CD14-positive monocyte (primary cell): ENCODE data around the gene TICAM1. TPM values are rescaled to one million over a fixed set of nuclear protein-coding genes. Genes with fewer than 3 reads are reported as not detected.
"Not testable (repeated sequence)": the region's sequence is repeated elsewhere in the genome, so short reads cannot be mapped to it uniquely, and the experiment has no call there.

Experiments used
- DNase-seq, 3 donors: peaks; one replicate each; pipeline ENCODE4 v3.0.0-alpha.2; 2011 to 2022
- H2AFZ ChIP-seq: 2 replicates; pipeline ENCODE4 v1.6.0; 2012; ENCODE audit warnings: mild to moderate bottlenecking, low read depth, low read length, inconsistent platforms; ENCODE audit not compliant: insufficient read depth, poor library complexity, severe bottlenecking
- H3K27ac ChIP-seq, 2 donors: 1 replicate in 1 of 2; 2 replicates in 1 of 2; pipeline ENCODE4 v1.5.1; 2012 to 2013; ENCODE audit warnings: low read length in 2 of 2, control low read depth in 1 of 2, inconsistent platforms in 1 of 2, low read depth in 1 of 2, mild to moderate bottlenecking in 1 of 2
- H3K27me3 ChIP-seq, 2 donors: one replicate each; pipeline versions ENCODE4 v1.6.0 to v1.6.1; 2011 to 2013; ENCODE audit warnings: low read length in 2 of 2; ENCODE audit not compliant: control insufficient read depth in 2 of 2, insufficient read depth in 2 of 2
- H3K36me3 ChIP-seq, 2 donors: replicated peaks in 1 of 2; 1 replicate in 1 of 2; 2 replicates in 1 of 2; pipeline versions ENCODE4 v1.5.1 to v1.6.1; 2012 to 2013; ENCODE audit warnings: low read length in 2 of 2, control low read depth in 1 of 2, inconsistent platforms in 1 of 2, mild to moderate bottlenecking in 1 of 2; ENCODE audit not compliant: insufficient read depth in 2 of 2, control insufficient read depth in 1 of 2
- H3K4me1 ChIP-seq, 2 donors: 1 replicate in 1 of 2; 2 replicates in 1 of 2; pipeline versions ENCODE4 v1.5.1 to v1.6.1; 2012 to 2013; ENCODE audit warnings: low read length in 2 of 2, control low read depth in 1 of 2, inconsistent platforms in 1 of 2, mild to moderate bottlenecking in 1 of 2, moderate library complexity in 1 of 2; ENCODE audit not compliant: insufficient read depth in 2 of 2, control insufficient read depth in 1 of 2
- H3K4me2 ChIP-seq: replicated peaks from 2 replicates; pipeline ENCODE3; 2012; ENCODE audit warnings: low read length, moderate library complexity, mild to moderate bottlenecking; ENCODE audit not compliant: poor library complexity, severe bottlenecking; ENCODE audit errors: extremely low read depth
- H3K4me3 ChIP-seq, 3 experiments: fragments of 200-600 bp in 1 of 3; sonication (generic) in 1 of 3; replicated peaks in 1 of 3; 1 replicate in 2 of 3; 2 replicates in 1 of 3; pipeline ENCODE4 v1.5.1; 2011 to 2013; ENCODE audit warnings: low read length in 3 of 3, mild to moderate bottlenecking in 3 of 3, control low read depth in 2 of 3, low read depth in 2 of 3, inconsistent platforms in 1 of 3, moderate library complexity in 1 of 3
- H3K79me2 ChIP-seq: 2 replicates; pipeline ENCODE4 v1.6.0; 2012; ENCODE audit warnings: mild to moderate bottlenecking, control low read depth, inconsistent platforms, low read length, moderate library complexity; ENCODE audit not compliant: insufficient read depth
- H3K9ac ChIP-seq: 2 replicates; pipeline ENCODE4 v1.6.0; 2017; ENCODE audit warnings: low read length, mild to moderate bottlenecking; ENCODE audit not compliant: insufficient read depth, poor library complexity, severe bottlenecking
- H3K9me3 ChIP-seq, 2 donors: replicated peaks in 1 of 2; 1 replicate in 1 of 2; 2 replicates in 1 of 2; pipeline versions ENCODE4 v1.5.1 to v1.6.1; 2012 to 2013; ENCODE audit warnings: low read length in 2 of 2, control low read depth in 1 of 2; ENCODE audit not compliant: control insufficient read depth in 1 of 2, insufficient read depth in 1 of 2
- H4K20me1 ChIP-seq: 2 replicates; pipeline ENCODE4 v1.6.0; 2012; ENCODE audit warnings: mild to moderate bottlenecking, low read length, control low read depth, moderate library complexity; ENCODE audit not compliant: insufficient read depth
- H3K27ac Mint-ChIP-seq, 7 donors: one replicate each; pipeline ENCODE4 v1.8.0; 2020; ENCODE audit warnings: mild to moderate bottlenecking in 7 of 7, mixed read lengths in 7 of 7, moderate library complexity in 6 of 7, inconsistent platforms in 2 of 7
- H3K27me3 Mint-ChIP-seq, 3 donors: one replicate each; pipeline ENCODE4 v1.8.0; 2021 to 2022; ENCODE audit warnings: low read depth in 3 of 3, mild to moderate bottlenecking in 3 of 3, mixed read lengths in 3 of 3, moderate library complexity in 3 of 3, inconsistent platforms in 1 of 3
- H3K36me3 Mint-ChIP-seq, 2 donors: one replicate each; pipeline ENCODE4 v1.8.0; 2020; ENCODE audit warnings: mixed read lengths in 2 of 2, inconsistent platforms in 1 of 2, mild to moderate bottlenecking in 1 of 2
- H3K4me1 Mint-ChIP-seq: one replicate; pipeline ENCODE4 v1.8.0; 2020; ENCODE audit warnings: mild to moderate bottlenecking, mixed read lengths
- H3K4me3 Mint-ChIP-seq, 2 donors: one replicate each; pipeline ENCODE4 v1.8.0; 2020; ENCODE audit warnings: mild to moderate bottlenecking in 2 of 2, mixed read lengths in 2 of 2, moderate library complexity in 1 of 2
- H3K9me3 Mint-ChIP-seq, 7 donors: one replicate each; pipeline ENCODE4 v1.8.0; 2020 to 2022; ENCODE audit warnings: mixed read lengths in 7 of 7, mild to moderate bottlenecking in 6 of 7, moderate library complexity in 6 of 7, inconsistent platforms in 2 of 7
- WGBS: methylation state at CpG from one replicate; pipeline ENCODE4 v1.1.5; 2013; ENCODE audit warnings: missing lambda C conversion rate; ENCODE audit not compliant: insufficient coverage; 5-methylcytosine and 5-hydroxymethylcytosine counted together
- intact Hi-C, 2 donors: fragments of 100-400 bp; cut with micrococcal nuclease; formaldehyde crosslinking; loops; one replicate each; pipeline versions ENCODE4 v1.15.0 to v1.15.1; 2023
- polyA plus RNA-seq, 3 donors: library from polyadenylated mRNA; depleted of rRNA in 1 of 3; unstranded in 2 of 3; stranded (reverse) in 1 of 3; fragments of 300-500 nt in 2 of 3; fragments of >200 nt in 1 of 3; fragmentation: Illumina TruSeq in 2 of 3; gene quantifications; 1 replicate in 2 of 3; 2 replicates in 1 of 3; pipeline ENCODE4 v1.2.3, GENCODE V29; 2012 to 2021
- TF ChIP-seq, protein P1 (sequence below): fragments of 200-600 bp; IDR thresholded peaks from one replicate; pipeline ENCODE4 v1.8.0; 2022; ENCODE audit warnings: antibody characterized with exemption, mild to moderate bottlenecking

Gene TICAM1
- polyA plus RNA-seq, 3 donors, result 5.9 to 10.7 (median 9.2) TPM

GRCh38 chr19:4781801-4782200 is 49.7 kb downstream of the TICAM1 start:
- no peaks in the 10 kb centered on the region for H3K79me2 ChIP-seq
- H3K9me3 Mint-ChIP-seq, result peaks cover 3 to 16% (median 10%) of the 10 kb centered on the region in 7 donors
- peaks cover 42 to 59% (median 44%) of the 10 kb centered on the region in 3 donors for H3K27me3 Mint-ChIP-seq
- peaks cover 2 to 25% of the 10 kb centered on the region in 2 donors for H3K27me3 ChIP-seq
- peaks cover 1% of the 10 kb centered on the region for H3K4me1 Mint-ChIP-seq
- no peak overlapping the region for H3K4me3 ChIP-seq
- H4K20me1 ChIP-seq, result no peaks in the 10 kb centered on the region
- no peak overlapping the region for H3K4me2 ChIP-seq
- H2AFZ ChIP-seq, result no peak overlapping the region
- H3K9me3 ChIP-seq, result peaks cover 5 to 9% of the 10 kb centered on the region in 2 donors
- H3K27ac Mint-ChIP-seq, result no peak overlapping the region
- DNase-seq, result no peak
- H3K4me3 Mint-ChIP-seq, result no peak overlapping the region
- H3K4me1 ChIP-seq, result no peaks in the 10 kb centered on the region
- H3K36me3 ChIP-seq, result no peaks in the 10 kb centered on the region
- TF ChIP-seq, protein P1, sequence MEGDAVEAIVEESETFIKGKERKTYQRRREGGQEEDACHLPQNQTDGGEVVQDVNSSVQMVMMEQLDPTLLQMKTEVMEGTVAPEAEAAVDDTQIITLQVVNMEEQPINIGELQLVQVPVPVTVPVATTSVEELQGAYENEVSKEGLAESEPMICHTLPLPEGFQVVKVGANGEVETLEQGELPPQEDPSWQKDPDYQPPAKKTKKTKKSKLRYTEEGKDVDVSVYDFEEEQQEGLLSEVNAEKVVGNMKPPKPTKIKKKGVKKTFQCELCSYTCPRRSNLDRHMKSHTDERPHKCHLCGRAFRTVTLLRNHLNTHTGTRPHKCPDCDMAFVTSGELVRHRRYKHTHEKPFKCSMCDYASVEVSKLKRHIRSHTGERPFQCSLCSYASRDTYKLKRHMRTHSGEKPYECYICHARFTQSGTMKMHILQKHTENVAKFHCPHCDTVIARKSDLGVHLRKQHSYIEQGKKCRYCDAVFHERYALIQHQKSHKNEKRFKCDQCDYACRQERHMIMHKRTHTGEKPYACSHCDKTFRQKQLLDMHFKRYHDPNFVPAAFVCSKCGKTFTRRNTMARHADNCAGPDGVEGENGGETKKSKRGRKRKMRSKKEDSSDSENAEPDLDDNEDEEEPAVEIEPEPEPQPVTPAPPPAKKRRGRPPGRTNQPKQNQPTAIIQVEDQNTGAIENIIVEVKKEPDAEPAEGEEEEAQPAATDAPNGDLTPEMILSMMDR, result no peak
- H3K36me3 Mint-ChIP-seq, result no peaks in the 10 kb centered on the region
- no CpG with 5 or more reads among the region's 3 CpGs for WGBS
- no peak overlapping the region for H3K9ac ChIP-seq
- intact Hi-C loops, result no loop called here
- H3K27ac ChIP-seq, result no peak overlapping the region

GRCh38 chr19:4780860-4781259 is 50.7 kb downstream of the TICAM1 start:
- peaks cover 3 to 16% (median 10%) of the 10 kb centered on the region in 7 donors for H3K9me3 Mint-ChIP-seq
- Histone ChIP-seq H3K9me3 (peaks cover 5 to 9% of the 10 kb centered on the region in 2 donors), H3K27ac (no peak overlapping the region), H3K9ac (no peak overlapping the region), H3K79me2 (no peaks in the 10 kb centered on the region), H3K27me3 (peaks cover 2 to 23% of the 10 kb centered on the region in 2 donors), H3K4me1 (no peaks in the 10 kb centered on the region), H4K20me1 (no peaks in the 10 kb centered on the region), H3K4me2 (no peak overlapping the region), H2AFZ (no peak overlapping the region), H3K36me3 (no peaks in the 10 kb centered on the region), H3K4me3 (no peak overlapping the region)
- H3K4me3 Mint-ChIP-seq, result no peak overlapping the region
- no peaks in the 10 kb centered on the region for H3K36me3 Mint-ChIP-seq
- peaks cover 34 to 52% (median 40%) of the 10 kb centered on the region in 3 donors for H3K27me3 Mint-ChIP-seq
- H3K4me1 Mint-ChIP-seq, result peaks cover 1% of the 10 kb centered on the region
- 92% methylated on average over 3 of the region's 6 CpGs for WGBS
- intact Hi-C loops, result no loop called here
- no peak for DNase-seq
- no peak overlapping the region for H3K27ac Mint-ChIP-seq
- TF ChIP-seq, protein P1, result no peak

DNA sequence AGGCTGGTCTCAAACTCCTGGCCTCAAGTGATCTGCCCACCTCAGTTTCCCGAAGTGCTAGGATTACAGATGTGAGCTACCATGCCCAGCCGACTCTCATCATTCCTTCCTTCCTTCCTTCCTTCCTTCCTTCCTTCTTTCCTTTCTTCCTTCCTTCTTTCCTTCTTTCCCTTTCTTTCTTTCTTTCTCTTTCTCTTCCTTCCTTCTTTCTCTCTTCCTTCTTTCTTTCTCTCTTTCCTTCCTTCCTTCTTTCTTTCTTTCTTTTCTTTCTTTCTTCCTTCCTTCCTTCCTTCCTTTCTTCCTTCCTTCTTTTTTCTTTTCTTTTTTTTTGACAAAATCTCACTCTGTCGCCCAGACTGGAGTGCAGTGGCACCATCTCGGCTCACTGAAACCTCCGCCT is 53.4 kb downstream of the TICAM1 start:
- H3K36me3 Mint-ChIP-seq, H3K27me3 ChIP-seq: not testable (repeated sequence)

More for the DNA sequence above, 53.4 kb downstream of the TICAM1 start:
- H3K27ac Mint-ChIP-seq, result peak overlapping the region in 1 of 7 donors; percentile 36
- H3K4me1 ChIP-seq, DNase-seq, H3K4me3 ChIP-seq, H3K36me3 ChIP-seq, H2AFZ ChIP-seq, intact Hi-C loops, H3K79me2 ChIP-seq, H3K4me3 Mint-ChIP-seq, H3K27ac ChIP-seq, H3K9me3 ChIP-seq, H3K4me1 Mint-ChIP-seq, H4K20me1 ChIP-seq, H3K9ac ChIP-seq, H3K4me2 ChIP-seq: not testable (repeated sequence)
- peaks cover 18 to 28% (median 27%) of the 10 kb centered on the region in 3 donors for H3K27me3 Mint-ChIP-seq
- WGBS, result 83% methylated on average over 4 of the region's 5 CpGs
- peaks cover 3 to 19% (median 10%) of the 10 kb centered on the region in 7 donors for H3K9me3 Mint-ChIP-seq
